Stomach (tissue), 4 donors: ENCODE results near the gene ADISSP.

Source experiments
- CTCF ChIP-seq, 7 experiments: fragments of 450-650 bp in 4 of 7; fragments of 200-600 bp in 3 of 7; sonication (generic) in 3 of 7; IDR thresholded peaks; one replicate each; pipeline ENCODE4 v1.5.1; 2016 to 2019; ENCODE audit warnings: antibody characterized with exemption in 7 of 7, control low read depth in 2 of 7, mild to moderate bottlenecking in 1 of 7
- EP300 ChIP-seq: sonication (generic); formaldehyde crosslinking; IDR thresholded peaks from one replicate; pipeline ENCODE4 v1.6.1; 2017; ENCODE audit warnings: antibody characterized with exemption
- POLR2A ChIP-seq, 4 donors: fragments of 450-650 bp; IDR thresholded peaks; one replicate each; pipeline ENCODE4 v1.6.1; 2016; ENCODE audit warnings: antibody characterized with exemption in 4 of 4, control low read depth in 2 of 4, mild to moderate bottlenecking in 1 of 4, moderate library complexity in 1 of 4

- TF ChIP-seq CTCF (IDR thresholded peaks at IDR 0.05) (no peak), EP300 (no peak), POLR2A (IDR thresholded peaks at IDR 0.05) (no peak)
Observed at GRCh38 chr20:3814928-3815495, 47.5 kb upstream of the ADISSP start.
